Spleen (tissue), 13 donors: ENCODE measurements around the gene ZFP90. TPM values are rescaled to one million over a fixed set of nuclear protein-coding genes. Genes with fewer than 3 reads are reported as not detected.

Experiments
- DNase-seq: peaks from one replicate; pipeline ENCODE4 v3.0.0-alpha.2; 2020
- H3K27ac ChIP-seq, 8 donors: fragments of 200-600 bp; sonication (generic) in 7 of 8; 1 replicate in 4 of 8; 2 replicates in 4 of 8; pipeline versions ENCODE4 v1.5.0 to v1.8.0; 2016 to 2021; ENCODE audit warnings: inconsistent platforms in 4 of 8, mild to moderate bottlenecking in 4 of 8, moderate library complexity in 1 of 8
- H3K27me3 ChIP-seq, 7 donors: fragments of 200-600 bp; sonication (generic) in 6 of 7; replicated peaks in 1 of 7; 1 replicate in 4 of 7; 2 replicates in 3 of 7; pipeline versions ENCODE4 v1.5.0 to v1.8.0; 2016 to 2021; ENCODE audit warnings: inconsistent platforms in 3 of 7, mild to moderate bottlenecking in 1 of 7
- H3K36me3 ChIP-seq, 6 donors: fragments of 200-600 bp; sonication (generic) in 5 of 6; 1 replicate in 4 of 6; 2 replicates in 2 of 6; pipeline versions ENCODE4 v1.5.0 to v1.8.0; 2016 to 2021; ENCODE audit warnings: inconsistent platforms in 2 of 6
- H3K4me1 ChIP-seq, 6 donors: fragments of 200-600 bp; sonication (generic) in 5 of 6; 1 replicate in 3 of 6; 2 replicates in 3 of 6; pipeline versions ENCODE4 v1.5.0 to v1.8.0; 2016 to 2021; ENCODE audit warnings: inconsistent platforms in 3 of 6
- H3K4me3 ChIP-seq, 8 donors: fragments of 200-600 bp; sonication (generic) in 7 of 8; 1 replicate in 4 of 8; 2 replicates in 4 of 8; pipeline versions ENCODE4 v1.5.0 to v1.8.0; 2016 to 2021; ENCODE audit warnings: inconsistent platforms in 4 of 8, mild to moderate bottlenecking in 4 of 8, moderate library complexity in 2 of 8
- H3K9me3 ChIP-seq, 8 donors: fragments of 200-600 bp; sonication (generic) in 7 of 8; 1 replicate in 4 of 8; 2 replicates in 4 of 8; pipeline versions ENCODE4 v1.5.0 to v1.8.0; 2016 to 2021; ENCODE audit warnings: inconsistent platforms in 4 of 8
- CTCF ChIP-seq, 11 experiments: fragments of 200-600 bp in 7 of 11; fragments of 450-650 bp in 4 of 11; sonication (generic) in 4 of 11; IDR thresholded peaks in 8 of 11; conservative IDR thresholded peaks in 3 of 11; 1 replicate in 7 of 11; 2 replicates in 4 of 11; pipeline versions ENCODE4 v1.4.0 to v1.8.0; 2016 to 2021; ENCODE audit warnings: antibody characterized with exemption in 11 of 11, inconsistent platforms in 4 of 11, mild to moderate bottlenecking in 1 of 11
- POLR2A ChIP-seq, 3 donors: fragments of 450-650 bp; IDR thresholded peaks; one replicate each; pipeline ENCODE4 v1.5.1; 2017; ENCODE audit warnings: antibody characterized with exemption in 3 of 3, mild to moderate bottlenecking in 1 of 3
- POLR2AphosphoS5 ChIP-seq, 3 donors: sonication (generic); formaldehyde crosslinking; IDR thresholded peaks; one replicate each; pipeline ENCODE4 v1.5.1; 2017; ENCODE audit warnings: antibody characterized with exemption in 3 of 3
- WGBS, 5 donors: extraction: QIAGEN DNeasy Blood & Tissue Kit in 3 of 5; methylation state at CpG; one replicate each; pipeline versions ENCODE4 v1.1.5 to v1.1.7; 2013 to 2018; 5-methylcytosine and 5-hydroxymethylcytosine counted together
- intact Hi-C: fragments of 100-400 bp; cut with DNase I; formaldehyde crosslinking; loops from one replicate; pipeline ENCODE4 v1.15.0; 2023; ENCODE audit warnings: low total_unique reads
- long read RNA-seq, 2 donors: transcript quantifications; one replicate each; lab custom pipeline, GENCODE V29; 2026
- polyA plus RNA-seq, 3 donors: library from polyadenylated mRNA; stranded (reverse); fragments of 200-250 nt; gene quantifications; one replicate each; pipeline ENCODE4 v1.2.1, GENCODE V29; 2013
- total RNA-seq, 7 donors: library from RNA; depleted of rRNA in 3 of 7; stranded (reverse); fragments of >200 nt in 3 of 7; fragmentation: NEBNext Ultra II Directional in 4 of 7; extraction: Animal tissue kit (Norgen Biotek cat#: 25700) in 4 of 7; gene quantifications; one replicate each; pipeline versions ENCODE4 v1.1.0 to v1.2.1, GENCODE V29; 2016 to 2021
- donor health status: healthy with polysubstance abuse.
- donor health status: DM: no; HTN: no; CAD: no; lungs with moderate emphysema.
- donor health status: DM: no; HTN: no; CAD: no.
- donor health status: Bipolar disorder and iron deficiency.
- donor health status: healthy.
- donor health status: DM: no; HTN: no; CAD: no.
- donor health status: DM: yes; HTN: yes; CAD: no.

Gene ZFP90
- total RNA-seq (10 to 100 TPM; 21.5 to 53.1 (median 28.2) TPM), polyA plus RNA-seq (10 to 100 TPM in 1 of 3 donors, 1 to 10 TPM in 2; 7.3 to 10.0 (median 9.9) TPM)
- long read RNA-seq, donor 1, full-length matches to known transcripts, result 25 of 25 reads
- long read RNA-seq, donor 1, partial matches to known transcripts, result 0 of 25 reads
- long read RNA-seq, donor 1, other reads (novel, unspliced or antisense), result 0 of 25 reads
- long read RNA-seq, donor 2, full-length matches to known transcripts, result 9 of 9 reads
- long read RNA-seq, donor 2, partial matches to known transcripts, result 0 of 9 reads
- long read RNA-seq, donor 2, other reads (novel, unspliced or antisense), result 0 of 9 reads

GRCh38 chr16:68538880-68539701 is at the start of gene ZFP90:
Gene ZFP90 (plus strand): TSS chr16:68539291. CDS start chr16:68539793, 502 bp downstream.
- Histone ChIP-seq H3K27ac (peak within 1 kb of the TSS; percentile 84 to 92 (median 90)), H3K4me3 (peak within 1 kb of the TSS; percentile 68 to 99 (median 96)), H3K4me1 (peaks cover 0 to 18% (median 14%) of the 10 kb centered on the region in 6 donors), H3K36me3 (peaks cover 0 to 38% (median 6%) of the 10 kb centered on the region in 6 donors), H3K9me3 (peaks cover 0 to 1% (median 0%) of the 10 kb centered on the region in 8 donors), H3K27me3 (no peaks in the 10 kb centered on the region)
- no peak for TF ChIP-seq CTCF (IDR thresholded peaks at IDR 0.05 in 8 of 11, conservative IDR thresholded peaks at IDR 0.05 in 3 of 11)
- peak; percentile 90 to 92 (median 90) for TF ChIP-seq POLR2AphosphoS5 (IDR thresholded peaks at IDR 0.05)
- TF ChIP-seq POLR2A (IDR thresholded peaks at IDR 0.05), result peak in 1 of 3 donors; percentile 1
- intact Hi-C loops, result loop anchor here (10.0 kb wide), 1 partner anchor 306 kb away; the partner anchor contains the start of gene TANGO6
- peak; percentile 96 for DNase-seq
- 0 to 5% (median 2%) methylated on average over 15 to 70 of the region's 71 CpGs for WGBS, 5 donors

- intact Hi-C loops, result no loop called here
- Histone ChIP-seq H3K27me3 (no peaks in the 10 kb centered on the region), H3K4me3 (no peak overlapping the region), H3K36me3 (no peaks in the 10 kb centered on the region), H3K4me1 (no peaks in the 10 kb centered on the region), H3K27ac (no peak overlapping the region), H3K9me3 (no peaks in the 10 kb centered on the region)
- no peak for TF ChIP-seq CTCF (IDR thresholded peaks at IDR 0.05 in 8 of 11, conservative IDR thresholded peaks at IDR 0.05 in 3 of 11)
- TF ChIP-seq POLR2A (IDR thresholded peaks at IDR 0.05), result no peak
- no peak for TF ChIP-seq POLR2AphosphoS5 (IDR thresholded peaks at IDR 0.05)
- DNase-seq, result no peak
- 86 to 100% (median 91%) methylated on average over 1 of the region's 1 CpG for WGBS, 5 donors
Observed at GRCh38 chr16:68490358-68490757, 48.7 kb upstream of the ZFP90 start.

GRCh38 chr16:68490829-68491575 is 48.1 kb upstream of the ZFP90 start:
- WGBS, 5 donors, result 49 to 66% (median 59%) methylated on average over 11 to 13 of the region's 13 CpGs
- intact Hi-C loops, result no loop called here
- TF ChIP-seq POLR2A (IDR thresholded peaks at IDR 0.05) (no peak), POLR2AphosphoS5 (IDR thresholded peaks at IDR 0.05) (peak in 1 of 3 donors; percentile 8), CTCF (IDR thresholded peaks at IDR 0.05 in 8 of 11, conservative IDR thresholded peaks at IDR 0.05 in 3 of 11) (no peak)
- H3K4me3 ChIP-seq, result no peak overlapping the region
- no peaks in the 10 kb centered on the region for H3K27me3 ChIP-seq
- no peaks in the 10 kb centered on the region for H3K4me1 ChIP-seq
- DNase-seq, result no peak
- no peaks in the 10 kb centered on the region for H3K36me3 ChIP-seq
- no peaks in the 10 kb centered on the region for H3K9me3 ChIP-seq
- H3K27ac ChIP-seq, result no peak overlapping the region
